MM.1S (cell line): ENCODE data around the gene SCAPER.

ENCODE experiments used
- EZH2 ChIP-seq: fragments of 300-600 bp; sonication (generic); optimal IDR thresholded peaks from 2 replicates; pipeline ENCODE3; 2017; ENCODE audit warnings: low read depth, mild to moderate bottlenecking, antibody characterized with exemption, low read length, mixed read lengths
- EZH2phosphoT487 ChIP-seq: fragments of 300-600 bp; sonication (generic); IDR thresholded peaks from 2 replicates; pipeline ENCODE4 v1.6.1; 2018; ENCODE audit warnings: antibody characterized with exemption, low read length

GRCh38 chr15:76347482-76348055 lies 557.6 kb downstream of the SCAPER start:
- TF ChIP-seq EZH2phosphoT487, result no peak
- TF ChIP-seq EZH2, result no peak
